SIG-M5 treated with dmso at 0.1 percent for 504 hours (cell line): ENCODE data around the gene SKIC3.

Source experiments
- DNase-seq: peaks from one replicate; lab custom pipeline; 2025; ENCODE audit not compliant: unreplicated experiment; lab: John Stamatoyannopoulos, UW

The SKIC3 gene

GRCh38 chr5:95531491-95531890 is 23.3 kb downstream of the SKIC3 start:
- no peak for DNase-seq

GRCh38 chr5:95530416-95530815 is 24.4 kb downstream of the SKIC3 start:
- DNase-seq: no peak

GRCh38 chr5:95528565-95528964 is 26.2 kb downstream of the SKIC3 start:
- no peak for DNase-seq

GRCh38 chr5:95526871-95527270 is 27.9 kb downstream of the SKIC3 start:
- no peak for DNase-seq

- DNase-seq: no peak
These were observed 30.4 kb downstream of the SKIC3 start for GRCh38 chr5:95524423-95524822.

GRCh38 chr5:95520206-95520605 is 34.6 kb downstream of the SKIC3 start:
- DNase-seq: no peak

- no peak for DNase-seq
These were observed 35.1 kb downstream of the SKIC3 start for GRCh38 chr5:95519681-95520080.

- no peak for DNase-seq
These were observed 35.6 kb downstream of the SKIC3 start for GRCh38 chr5:95519151-95519550.

GRCh38 chr5:95518417-95518816 is 36.4 kb downstream of the SKIC3 start:
- no peak for DNase-seq

- DNase-seq: no peak
These were observed 43.2 kb downstream of the SKIC3 start for GRCh38 chr5:95511606-95512005.

- no peak for DNase-seq
These were observed 46.2 kb downstream of the SKIC3 start for GRCh38 chr5:95508550-95508949.
